Right lobe of liver (tissue), 4 donors: ENCODE results near the gene JAG1.

ENCODE experiments used
- POLR2A ChIP-seq: fragments of 450-650 bp; IDR thresholded peaks from one replicate; pipeline ENCODE4 v1.6.1; 2017; ENCODE audit warnings: antibody characterized with exemption, mild to moderate bottlenecking
- TF ChIP-seq, protein P1 (sequence below), 4 donors: fragments of 200-600 bp in 3 of 4; fragments of 450-650 bp in 1 of 4; IDR thresholded peaks; one replicate each; pipeline versions ENCODE4 v1.5.1 to v1.8.0; 2016 to 2022; ENCODE audit warnings: antibody characterized with exemption in 4 of 4, mild to moderate bottlenecking in 2 of 4
- donor health status: DM: no; HTN: no; CAD: no.
- donor health status: DM: no; HTN: no; CAD: no.
- donor health status: DM: no; HTN: yes; CAD: no.

GRCh38 chr20:10641893-10642292 is 31.9 kb downstream of the JAG1 start:
- TF ChIP-seq, protein P1, sequence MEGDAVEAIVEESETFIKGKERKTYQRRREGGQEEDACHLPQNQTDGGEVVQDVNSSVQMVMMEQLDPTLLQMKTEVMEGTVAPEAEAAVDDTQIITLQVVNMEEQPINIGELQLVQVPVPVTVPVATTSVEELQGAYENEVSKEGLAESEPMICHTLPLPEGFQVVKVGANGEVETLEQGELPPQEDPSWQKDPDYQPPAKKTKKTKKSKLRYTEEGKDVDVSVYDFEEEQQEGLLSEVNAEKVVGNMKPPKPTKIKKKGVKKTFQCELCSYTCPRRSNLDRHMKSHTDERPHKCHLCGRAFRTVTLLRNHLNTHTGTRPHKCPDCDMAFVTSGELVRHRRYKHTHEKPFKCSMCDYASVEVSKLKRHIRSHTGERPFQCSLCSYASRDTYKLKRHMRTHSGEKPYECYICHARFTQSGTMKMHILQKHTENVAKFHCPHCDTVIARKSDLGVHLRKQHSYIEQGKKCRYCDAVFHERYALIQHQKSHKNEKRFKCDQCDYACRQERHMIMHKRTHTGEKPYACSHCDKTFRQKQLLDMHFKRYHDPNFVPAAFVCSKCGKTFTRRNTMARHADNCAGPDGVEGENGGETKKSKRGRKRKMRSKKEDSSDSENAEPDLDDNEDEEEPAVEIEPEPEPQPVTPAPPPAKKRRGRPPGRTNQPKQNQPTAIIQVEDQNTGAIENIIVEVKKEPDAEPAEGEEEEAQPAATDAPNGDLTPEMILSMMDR (IDR thresholded peaks at IDR 0.05), result no peak
- TF ChIP-seq POLR2A, result no peak
